HG02938 (cell line): ENCODE results near the gene TTLL8.

Source experiments
- ATAC-seq: cut with Tn5 transposase; IDR thresholded peaks from one replicate; pipeline ENCODE4 v1.9.1; 2021; ENCODE audit warnings: mild to moderate bottlenecking, moderate library complexity; ENCODE audit not compliant: unreplicated experiment

Gene TTLL8

GRCh38 chr22:50022171-50022819, 35.8 kb downstream of the TTLL8 start:
- no peak for ATAC-seq

GRCh38 chr22:50020606-50021005, 37.5 kb downstream of the TTLL8 start:
- no peak for ATAC-seq

DNA sequence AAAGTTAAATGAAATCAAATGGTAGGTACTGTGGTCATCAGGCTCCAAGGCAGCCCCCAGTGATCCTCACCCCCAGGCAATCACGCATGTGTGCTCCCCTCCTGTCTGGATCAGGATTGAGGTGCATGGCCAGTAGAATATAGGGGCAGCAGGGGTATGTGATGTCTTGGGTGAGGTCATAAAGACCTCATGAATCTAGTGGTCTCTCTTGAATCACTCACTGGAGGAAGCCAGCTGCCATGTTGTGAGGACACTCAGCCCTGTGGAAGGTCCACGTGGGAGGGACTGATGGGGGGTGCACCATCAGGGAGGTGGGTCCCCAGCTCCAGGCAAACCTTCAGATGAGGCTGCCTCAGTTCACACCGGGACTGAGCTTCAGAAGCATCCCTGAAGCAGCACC, 38.8 kb downstream of the TTLL8 start:
- ATAC-seq = no peak

- no peak for ATAC-seq
These were observed 39.4 kb downstream of the TTLL8 start for GRCh38 chr22:50018608-50019285.

- ATAC-seq = no peak
These were observed 40.3 kb downstream of the TTLL8 start for GRCh38 chr22:50017701-50018224.

DNA sequence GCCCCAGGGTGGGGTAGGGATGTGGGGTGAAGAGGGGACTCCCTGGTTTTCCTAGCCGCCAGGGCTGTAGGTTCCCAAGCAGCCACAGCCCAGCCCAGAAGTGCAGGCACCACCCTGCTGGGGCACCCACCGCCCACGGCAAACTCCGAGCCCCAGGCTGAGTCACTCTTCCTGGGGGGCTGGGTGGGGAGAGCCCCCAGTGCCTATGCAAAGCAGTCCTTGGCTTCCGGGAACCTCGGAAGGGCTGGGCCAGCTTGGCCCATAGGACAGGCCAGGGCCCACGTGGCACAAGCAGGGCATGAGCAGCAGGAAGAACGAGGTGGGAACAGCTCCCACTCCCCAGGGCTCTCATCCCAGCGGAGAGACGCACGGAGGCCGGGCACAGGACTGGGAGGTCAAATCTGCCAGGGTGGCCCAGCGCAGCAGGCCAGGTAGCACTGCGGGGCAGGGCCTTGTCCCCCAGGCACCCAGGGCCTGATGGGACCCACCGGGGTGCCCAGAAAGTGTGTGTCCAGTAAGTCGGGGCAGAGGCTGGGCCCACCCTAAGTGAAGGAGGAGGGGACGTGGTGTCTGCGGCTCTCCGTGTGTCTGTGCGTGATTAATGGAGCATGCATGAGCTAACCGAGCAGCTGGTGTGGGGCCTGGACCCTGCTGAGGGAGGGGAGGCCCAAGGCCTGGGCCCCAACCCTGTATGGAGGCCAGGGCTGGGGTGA, 41.0 kb downstream of the TTLL8 start:
- ATAC-seq = no peak

- ATAC-seq = no peak
These were observed 41.6 kb downstream of the TTLL8 start for GRCh38 chr22:50016308-50016987.

DNA sequence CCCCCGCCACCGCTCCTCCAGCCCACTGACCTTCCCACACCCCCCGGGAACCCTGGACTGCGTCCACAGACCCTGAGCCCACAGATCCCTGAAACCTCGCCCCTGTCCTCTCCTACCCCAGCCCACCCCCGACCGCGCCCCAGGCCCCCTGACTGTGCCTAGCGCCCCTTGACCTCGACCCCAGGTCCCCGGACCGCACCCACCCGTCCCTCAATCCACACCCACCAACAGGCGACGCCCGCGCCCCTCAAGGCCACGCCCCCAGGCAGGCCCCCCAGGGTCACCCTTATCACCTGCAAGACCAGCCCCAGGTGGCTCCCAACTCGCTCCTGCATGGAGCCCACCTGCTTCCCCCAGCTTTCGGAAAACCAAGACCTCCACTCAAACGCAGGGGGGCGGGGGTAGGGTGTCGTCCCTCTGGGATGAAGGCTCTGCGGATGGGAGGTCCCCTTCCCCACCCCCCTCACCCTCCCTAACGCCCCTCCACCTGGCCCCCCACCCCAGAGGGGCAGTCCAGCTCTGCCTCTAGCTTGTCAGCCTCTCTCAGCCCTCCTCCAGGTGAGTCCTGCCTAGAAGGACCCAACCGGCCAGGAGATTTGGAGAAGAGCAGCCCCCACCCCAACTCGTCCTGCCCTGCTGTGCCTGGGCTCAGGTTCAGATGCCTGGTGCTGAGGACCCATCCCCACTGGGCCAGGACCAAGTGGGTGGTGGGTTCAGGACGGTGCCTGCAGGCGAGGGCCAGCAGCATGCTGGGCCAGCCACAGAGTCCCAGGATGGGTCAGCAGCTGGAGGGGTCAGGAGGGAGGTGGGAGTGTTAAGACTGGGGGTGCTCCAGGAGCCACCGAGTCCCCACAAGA, 42.4 kb downstream of the TTLL8 start:
- ATAC-seq = no peak

DNA sequence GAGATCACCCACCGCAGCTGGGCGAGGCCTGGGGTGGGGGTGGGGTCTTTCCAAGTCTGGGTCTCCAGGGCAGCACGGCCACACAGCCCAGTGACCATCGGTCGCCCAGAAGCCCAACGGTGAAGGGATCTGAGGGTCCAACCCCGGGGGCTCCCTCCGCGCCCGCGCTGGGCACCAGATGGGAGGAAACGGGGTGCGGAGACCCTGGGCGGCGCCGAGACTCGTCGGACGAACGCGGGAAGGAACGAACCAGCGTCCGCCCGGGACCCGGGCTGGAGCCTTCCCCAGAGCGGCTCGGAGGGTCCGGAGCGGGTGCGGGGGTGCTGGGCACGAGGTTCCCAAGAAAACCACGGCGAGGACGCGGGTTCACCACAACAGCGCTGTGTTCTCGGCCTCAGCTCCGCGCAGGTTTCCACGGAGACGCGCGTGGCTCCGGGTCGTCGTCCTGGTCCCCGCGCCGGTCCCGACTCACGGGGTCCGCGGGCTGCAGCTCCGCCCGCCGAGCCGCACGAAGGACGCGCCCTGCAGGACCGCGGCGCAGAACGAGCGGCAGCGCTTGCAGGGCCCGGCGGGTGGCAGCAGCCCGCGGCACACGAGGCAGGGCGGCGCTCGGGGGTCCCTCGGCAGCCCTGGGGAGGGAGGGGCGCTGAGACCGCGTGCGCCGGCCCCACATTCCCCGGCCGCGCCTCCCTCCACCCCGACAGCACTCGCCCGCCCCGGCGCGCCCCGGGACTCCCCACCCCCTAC, 43.3 kb downstream of the TTLL8 start:
- ATAC-seq = no peak

DNA sequence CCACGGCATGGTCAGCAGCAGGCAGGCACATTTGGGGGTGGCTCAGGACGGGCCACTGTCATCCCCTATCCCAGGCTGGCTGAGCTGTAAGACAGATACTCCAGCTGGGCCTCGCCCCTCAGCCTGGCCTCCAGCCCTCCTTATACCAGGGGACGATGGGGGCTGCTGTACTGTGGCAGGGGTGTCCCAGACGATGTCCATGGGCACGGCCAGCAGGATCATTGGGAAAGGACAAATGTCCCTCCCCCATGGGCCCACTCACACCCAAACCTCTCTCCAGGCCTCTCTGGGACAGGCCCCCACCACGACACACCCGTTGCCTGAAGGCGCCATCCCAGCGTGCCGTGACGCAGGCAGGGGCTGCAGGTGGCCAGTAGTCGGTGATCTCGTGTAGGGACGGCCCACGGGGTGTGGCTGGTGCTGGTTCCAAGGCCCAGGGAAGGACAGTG, 44.0 kb downstream of the TTLL8 start:
- ATAC-seq = no peak

DNA sequence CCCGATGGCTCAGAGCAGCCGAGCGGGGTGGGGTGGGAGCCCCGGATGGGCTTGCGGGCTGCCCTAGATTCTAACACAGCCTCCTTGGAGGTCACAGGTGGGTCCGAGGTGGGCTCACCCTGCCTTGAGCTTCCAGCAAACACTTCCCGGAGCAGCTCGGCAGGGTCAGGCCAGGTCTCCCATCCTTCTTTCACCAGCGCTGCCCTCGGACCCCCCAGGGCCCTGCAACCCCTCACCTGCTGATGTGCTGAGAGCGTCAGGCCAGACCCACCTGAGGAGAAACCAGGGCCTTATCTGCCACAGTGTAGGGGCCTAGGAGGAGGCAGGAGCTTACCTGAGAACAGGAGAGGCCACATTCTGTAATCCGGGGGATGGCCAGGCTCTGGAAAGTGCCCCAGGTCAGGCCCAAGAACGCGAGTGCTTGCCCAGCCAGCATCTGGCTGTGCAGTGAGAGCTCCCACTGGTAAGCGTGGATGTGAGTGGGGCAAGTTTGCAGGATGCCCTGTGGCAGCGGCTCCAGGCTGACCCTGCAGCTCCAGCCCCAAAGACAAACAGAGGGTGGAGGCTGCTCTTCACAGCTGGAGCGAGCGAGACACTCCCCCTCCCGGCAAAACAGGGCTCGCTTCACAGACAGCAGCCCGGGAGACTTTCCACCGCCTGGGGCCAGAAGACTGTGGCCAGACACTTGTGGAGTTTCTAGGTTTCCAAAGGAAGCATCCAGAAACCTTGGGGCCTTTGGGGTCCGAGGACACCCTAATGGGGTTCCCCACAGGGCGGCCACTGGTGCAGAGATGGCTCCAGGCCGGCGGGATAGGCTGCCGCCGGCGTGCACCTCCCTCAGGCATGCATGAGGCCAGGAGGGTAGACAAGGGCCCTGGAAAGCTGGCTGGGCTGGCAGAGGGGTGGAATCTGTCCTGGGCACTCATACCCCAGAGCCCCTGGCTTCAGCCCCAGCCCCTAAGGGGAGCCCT, 45.6 kb downstream of the TTLL8 start, which contains the start of gene IL17REL:
Gene IL17REL (minus strand): TSS at position 555 of the 971 bp plus-strand sequence. CDS start 119 bp downstream, at position 436.
- no peak for ATAC-seq

GRCh38 chr22:50011447-50012210, 46.5 kb downstream of the TTLL8 start:
- ATAC-seq = no peak

DNA sequence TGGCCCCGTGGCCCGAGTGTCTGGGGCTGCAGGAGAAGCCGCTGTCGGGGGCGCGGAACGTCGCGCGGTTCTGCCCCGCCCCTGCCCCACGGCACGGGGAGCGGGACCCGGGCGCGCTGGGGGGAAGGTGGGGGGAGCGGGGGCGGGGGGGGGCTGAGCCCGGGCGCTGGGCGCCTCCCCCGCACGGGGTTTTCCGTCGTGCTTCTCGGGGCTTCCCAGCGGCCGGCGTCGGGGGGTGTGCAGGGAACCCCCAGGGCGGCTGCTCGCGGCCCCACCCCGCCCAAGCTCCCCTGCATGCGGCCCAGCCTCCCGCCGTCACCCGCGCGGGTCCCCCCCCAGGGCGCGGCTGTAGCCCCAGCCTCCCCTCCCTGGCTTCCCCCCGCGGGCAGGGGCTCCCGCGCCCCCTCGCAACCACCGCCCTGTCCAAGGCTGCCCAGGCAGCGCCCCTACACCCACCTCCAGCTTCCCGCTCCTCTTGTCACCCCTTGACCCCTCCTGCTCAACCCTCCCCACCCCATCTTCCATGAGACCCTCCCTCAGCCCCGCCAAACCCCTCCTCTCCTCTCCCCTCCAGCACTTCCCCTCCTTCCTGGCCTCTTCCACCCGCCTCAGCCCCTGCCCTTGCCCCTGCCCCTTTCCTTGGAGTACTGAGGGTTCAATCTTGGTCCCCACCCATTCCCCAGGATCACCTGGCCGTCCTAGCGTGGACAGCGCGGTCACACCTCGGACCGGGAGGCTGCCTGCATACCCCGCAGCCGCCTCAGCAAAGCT, 47.2 kb downstream of the TTLL8 start:
- ATAC-seq = no peak

GRCh38 chr22:50009765-50010675, 48.1 kb downstream of the TTLL8 start:
- ATAC-seq = no peak

- no peak for ATAC-seq
These were observed 48.8 kb downstream of the TTLL8 start for GRCh38 chr22:50009251-50009650.
